Neural progenitor cell (in vitro differentiated cells): Measurements from ENCODE around the gene TSPAN10. TPM values are rescaled to one million over a fixed set of nuclear protein-coding genes. Genes with fewer than 3 reads are reported as not detected.

ENCODE experiments used
- DNase-seq: peaks from one replicate; pipeline ENCODE4 v3.0.0-alpha.2; 2016; ENCODE audit warnings: low spot score
- H2AFZ ChIP-seq: fragments of 200-600 bp; sonication (generic); replicated peaks from 2 replicates; pipeline ENCODE4 v1.6.1; 2016; ENCODE audit warnings: antibody characterized with exemption
- H3F3A ChIP-seq: fragments of 200-600 bp; sonication (generic); 2 replicates; pipeline ENCODE4 v1.6.1; 2016; ENCODE audit warnings: antibody characterized with exemption, low read depth
- H3K27ac ChIP-seq: fragments of 200-600 bp; sonication (generic); 2 replicates; pipeline ENCODE4 v1.5.1; 2016; ENCODE audit warnings: mild to moderate bottlenecking
- H3K27me3 ChIP-seq: fragments of 200-600 bp; sonication (generic); 2 replicates; pipeline ENCODE4 v1.6.1; 2016; ENCODE audit warnings: mild to moderate bottlenecking, moderate library complexity
- H3K36me3 ChIP-seq: fragments of 200-600 bp; sonication (generic); 2 replicates; pipeline ENCODE4 v1.5.1; 2016
- H3K4me1 ChIP-seq: fragments of 200-600 bp; sonication (generic); 2 replicates; pipeline ENCODE4 v1.6.1; 2016; ENCODE audit warnings: mixed run types
- H3K4me2 ChIP-seq: fragments of 200-600 bp; sonication (generic); 2 replicates; pipeline ENCODE4 v1.6.1; 2016
- H3K4me3 ChIP-seq: fragments of 200-600 bp; sonication (generic); 2 replicates; pipeline ENCODE4 v1.5.1; 2016
- H3K79me2 ChIP-seq: fragments of 200-600 bp; sonication (generic); 2 replicates; pipeline ENCODE4 v1.6.1; 2016; ENCODE audit warnings: low read depth
- H3K9ac ChIP-seq: fragments of 200-600 bp; sonication (generic); 2 replicates; pipeline ENCODE4 v1.6.1; 2016
- H3K9me3 ChIP-seq: fragments of 200-600 bp; sonication (generic); 2 replicates; pipeline ENCODE4 v1.5.1; 2016; ENCODE audit warnings: low read depth
- H4K20me1 ChIP-seq: fragments of 200-600 bp; sonication (generic); 2 replicates; pipeline ENCODE4 v1.6.1; 2016; ENCODE audit warnings: low read depth
- H3K27ac Mint-ChIP-seq: 3 replicates; pipeline ENCODE4 v1.8.0; 2021; ENCODE audit warnings: mixed read lengths
- H3K27me3 Mint-ChIP-seq: 2 replicates; pipeline ENCODE4 v1.8.0; 2022; ENCODE audit warnings: low read depth, mild to moderate bottlenecking, inconsistent platforms, moderate library complexity, mixed read lengths; ENCODE audit not compliant: insufficient read depth
- H3K36me3 Mint-ChIP-seq: 3 replicates; pipeline ENCODE4 v1.8.0; 2021; ENCODE audit warnings: mixed read lengths
- H3K4me1 Mint-ChIP-seq: 3 replicates; pipeline ENCODE4 v1.8.0; 2021; ENCODE audit warnings: mixed read lengths
- H3K4me3 Mint-ChIP-seq: 3 replicates; pipeline ENCODE4 v1.8.0; 2021; ENCODE audit warnings: mild to moderate bottlenecking, moderate library complexity, mixed read lengths
- H3K9me3 Mint-ChIP-seq: 3 replicates; pipeline ENCODE4 v1.8.0; 2020; ENCODE audit warnings: mixed read lengths
- CTCF ChIP-seq: fragments of 200-600 bp; sonication (generic); IDR thresholded peaks from 2 replicates; pipeline ENCODE4 v1.5.1; 2017; ENCODE audit warnings: antibody characterized with exemption, mild to moderate bottlenecking
- EZH2 ChIP-seq: fragments of 200-600 bp; sonication (generic); IDR thresholded peaks from 2 replicates; pipeline ENCODE4 v1.6.1; 2017; ENCODE audit warnings: antibody characterized with exemption, mild to moderate bottlenecking, moderate library complexity
- EZH2phosphoT487 ChIP-seq: fragments of 200-600 bp; sonication (generic); IDR thresholded peaks from 2 replicates; pipeline ENCODE4 v1.6.1; 2017; ENCODE audit warnings: antibody characterized with exemption
- total RNA-seq: library from RNA; depleted of rRNA; stranded (reverse); fragments of >200 nt; gene quantifications from 2 replicates; pipeline ENCODE4 v1.2.3, GENCODE V29; 2015; ENCODE audit warnings: low replicate concordance

Gene TSPAN10
- total RNA-seq, 1 donor from 2014 or later, result 2.2 TPM

- peaks cover 2% of the 10 kb centered on the region for H3K27me3 Mint-ChIP-seq
- H3K4me2 ChIP-seq, result peak within 1 kb of the TSS; percentile 95
- no peaks in the 10 kb centered on the region for H3K9me3 ChIP-seq
- peak within 1 kb of the TSS; percentile 82 for H3K9ac ChIP-seq
- peaks cover 27% of the 10 kb centered on the region for H4K20me1 ChIP-seq
- DNase-seq, result peak; percentile 100
- peak within 1 kb of the TSS; percentile 96 for H3K4me3 Mint-ChIP-seq
- no peaks in the 10 kb centered on the region for H3K9me3 Mint-ChIP-seq
- peaks cover 23% of the 10 kb centered on the region for H3K4me1 Mint-ChIP-seq
- no peaks in the 10 kb centered on the region for H3K36me3 ChIP-seq
- peak within 1 kb of the TSS; percentile 74 for H3K4me3 ChIP-seq
- peaks cover 50% of the 10 kb centered on the region for H3K79me2 ChIP-seq
- H3K27ac Mint-ChIP-seq, result peak within 1 kb of the TSS; percentile 84
- peaks cover 6% of the 10 kb centered on the region for H3F3A ChIP-seq
- H3K27ac ChIP-seq, result no peak within 1 kb of the TSS
- no peak for TF ChIP-seq EZH2
- peaks cover 6% of the 10 kb centered on the region for H3K36me3 Mint-ChIP-seq
- peak within 1 kb of the TSS; percentile 29 for H2AFZ ChIP-seq
- H3K4me1 ChIP-seq, result peaks cover 10% of the 10 kb centered on the region
- H3K27me3 ChIP-seq, result no peaks in the 10 kb centered on the region
Measured at GRCh38 chr17:81683584-81684441, 46.8 kb downstream of the TSPAN10 start, which contains the start of the genes ARL16 and HGS. Gene ARL16, minus strand, starts transcription at chr17:81683797. Its CDS starts 44 bp downstream, at chr17:81683753. Gene HGS, plus strand, starts transcription at chr17:81684011. Its CDS starts 56 bp downstream, at chr17:81684067.

GRCh38 chr17:81684442-81684911, 47.5 kb downstream of the TSPAN10 start:
- no peaks in the 10 kb centered on the region for H3K27me3 ChIP-seq
- peak overlapping the region; percentile 82 for H3K9ac ChIP-seq
- peaks cover 6% of the 10 kb centered on the region for H3F3A ChIP-seq
- peaks cover 27% of the 10 kb centered on the region for H4K20me1 ChIP-seq
- no peak overlapping the region for H3K27ac Mint-ChIP-seq
- peaks cover 50% of the 10 kb centered on the region for H3K79me2 ChIP-seq
- H3K9me3 ChIP-seq, result no peaks in the 10 kb centered on the region
- TF ChIP-seq EZH2, result no peak
- no peak for TF ChIP-seq EZH2phosphoT487
- no peak for TF ChIP-seq CTCF
- no peaks in the 10 kb centered on the region for H3K9me3 Mint-ChIP-seq
- H3K27ac ChIP-seq, result no peak overlapping the region
- no peaks in the 10 kb centered on the region for H3K36me3 ChIP-seq
- H3K4me3 ChIP-seq, result peak overlapping the region; percentile 74
- peaks cover 9% of the 10 kb centered on the region for H3K36me3 Mint-ChIP-seq
- peak; percentile 41 for DNase-seq
- H3K4me3 Mint-ChIP-seq, result peak overlapping the region; percentile 90
- H3K4me1 ChIP-seq, result peaks cover 10% of the 10 kb centered on the region
- H3K27me3 Mint-ChIP-seq, result peaks cover 5% of the 10 kb centered on the region
- H3K4me2 ChIP-seq, result peak overlapping the region; percentile 95
- peaks cover 23% of the 10 kb centered on the region for H3K4me1 Mint-ChIP-seq
- no peak overlapping the region for H2AFZ ChIP-seq

GRCh38 chr17:81685108-81685507, 48.1 kb downstream of the TSPAN10 start:
- no peaks in the 10 kb centered on the region for H3K36me3 ChIP-seq
- peaks cover 23% of the 10 kb centered on the region for H3K4me1 Mint-ChIP-seq
- DNase-seq, result no peak

More at GRCh38 chr17:81685108-81685507, 48.1 kb downstream of the TSPAN10 start:
- peaks cover 10% of the 10 kb centered on the region for H3K4me1 ChIP-seq
- H3K4me2 ChIP-seq, result peak overlapping the region; percentile 95
- H3K9me3 Mint-ChIP-seq, result no peaks in the 10 kb centered on the region
- peaks cover 10% of the 10 kb centered on the region for H3K36me3 Mint-ChIP-seq
- no peak overlapping the region for H3K9ac ChIP-seq
- no peak overlapping the region for H3K27ac ChIP-seq
- H3K4me3 Mint-ChIP-seq, result peak overlapping the region; percentile 90
- H3K79me2 ChIP-seq, result peaks cover 50% of the 10 kb centered on the region
- no peaks in the 10 kb centered on the region for H3K9me3 ChIP-seq
- H3K27me3 Mint-ChIP-seq, result peaks cover 7% of the 10 kb centered on the region
- no peak overlapping the region for H2AFZ ChIP-seq
- peaks cover 27% of the 10 kb centered on the region for H4K20me1 ChIP-seq
- H3K27me3 ChIP-seq, result no peaks in the 10 kb centered on the region
- no peak overlapping the region for H3K27ac Mint-ChIP-seq
- TF ChIP-seq EZH2phosphoT487, result no peak
- TF ChIP-seq EZH2, result no peak
- no peak for TF ChIP-seq CTCF
- peak overlapping the region; percentile 74 for H3K4me3 ChIP-seq
- H3F3A ChIP-seq, result peaks cover 1% of the 10 kb centered on the region
